Stimulated activated CD8-positive, alpha-beta memory T cell treated with anti-CD3 and anti-CD28 coated beads, Interleukin-7, amount 100 ng/mL, for 24 hours (primary cell): ENCODE data around the gene VAPB.

Experiments
- DNase-seq: peaks from one replicate; pipeline ENCODE4 v3.0.0-alpha.2; 2020; ENCODE audit warnings: low read depth

VAPB gene

DNA sequence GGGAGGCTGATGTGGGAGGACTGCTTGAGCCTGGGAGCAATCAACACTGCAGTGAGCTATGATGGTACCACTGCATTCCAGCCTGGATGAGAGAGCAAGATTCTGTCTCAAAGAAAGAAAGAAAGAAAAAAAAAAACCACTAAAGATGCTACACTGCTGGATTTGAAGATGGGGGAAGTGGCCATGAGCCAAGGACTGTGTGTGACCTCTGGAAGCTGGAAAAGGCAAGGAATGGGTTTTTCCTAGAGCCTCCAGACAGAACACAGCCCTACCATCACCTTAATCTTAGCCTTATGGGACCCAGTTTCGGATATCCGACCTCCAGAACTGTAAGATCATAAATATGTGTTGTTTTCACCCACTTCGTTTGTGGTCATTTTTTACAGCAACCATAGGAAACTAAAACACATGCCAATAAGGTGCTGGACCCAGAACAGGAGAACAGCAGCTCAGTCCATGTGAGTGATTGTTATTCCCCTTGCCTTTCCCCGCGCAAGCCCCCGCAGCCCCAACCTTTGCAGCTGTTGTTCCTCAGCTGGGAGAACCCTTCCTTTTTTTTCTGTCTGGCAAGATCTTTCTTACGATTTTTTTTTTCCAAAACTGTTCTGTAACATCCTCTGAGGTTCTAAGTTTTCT is 11.1 kb upstream of the VAPB start:
- DNase-seq = no peak

DNA sequence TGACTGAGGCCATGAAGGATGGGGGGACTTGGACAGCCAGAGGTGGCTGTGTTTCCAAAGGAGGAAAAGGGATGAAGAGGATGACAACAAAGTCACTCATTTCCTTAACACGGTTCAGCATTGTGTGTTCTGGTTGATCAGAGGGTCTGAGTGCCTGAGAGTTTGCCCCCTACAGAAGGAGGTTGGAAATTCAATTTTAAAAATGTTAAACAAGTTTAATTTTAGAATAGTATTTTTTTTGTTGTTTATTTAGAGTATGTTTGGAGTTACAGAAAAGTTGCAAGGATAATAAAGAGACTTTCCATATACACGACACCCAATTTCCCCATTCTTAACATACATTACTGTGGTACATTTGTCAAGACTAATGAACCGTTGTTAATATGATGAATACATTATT is 10.3 kb upstream of the VAPB start:
- no peak for DNase-seq

DNA sequence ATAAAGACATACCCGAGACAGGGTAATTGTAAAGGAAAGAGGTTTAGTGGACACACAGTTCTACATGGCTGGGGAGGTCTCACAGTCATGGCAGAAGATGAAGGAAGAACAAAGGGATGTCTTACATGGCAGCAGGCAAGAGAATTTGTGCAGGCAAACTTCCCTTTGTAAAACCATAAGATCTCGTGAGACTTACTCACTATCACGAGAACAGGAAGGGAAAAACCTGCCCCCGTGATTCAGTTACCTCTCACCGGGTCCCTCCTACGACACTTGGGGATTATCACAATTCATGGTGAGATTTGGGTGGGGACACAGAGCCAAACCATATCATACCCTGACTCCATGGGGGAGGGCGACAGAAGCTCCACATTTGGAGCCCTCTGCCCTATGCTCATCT is 7.4 kb upstream of the VAPB start:
- no peak for DNase-seq

DNA sequence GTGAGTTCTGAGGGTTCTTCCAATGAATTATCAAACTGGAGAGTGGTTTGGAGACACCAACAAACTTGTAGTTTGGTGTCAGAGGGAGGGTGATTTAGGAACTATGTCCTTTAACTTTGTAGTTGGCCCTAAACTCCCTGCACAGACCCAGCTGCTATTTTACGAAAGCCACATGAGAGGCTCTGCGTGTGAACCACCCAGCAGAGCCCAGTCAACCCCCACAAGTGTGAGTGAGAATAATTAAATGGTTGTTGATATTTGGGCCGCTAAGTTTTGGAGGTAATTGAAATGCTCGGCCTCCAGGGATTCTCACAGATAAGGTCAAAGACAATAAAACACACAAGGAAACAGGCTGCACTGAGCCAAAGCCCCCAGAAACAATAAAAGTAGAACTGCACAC is 6.9 kb upstream of the VAPB start:
- DNase-seq = no peak

DNA sequence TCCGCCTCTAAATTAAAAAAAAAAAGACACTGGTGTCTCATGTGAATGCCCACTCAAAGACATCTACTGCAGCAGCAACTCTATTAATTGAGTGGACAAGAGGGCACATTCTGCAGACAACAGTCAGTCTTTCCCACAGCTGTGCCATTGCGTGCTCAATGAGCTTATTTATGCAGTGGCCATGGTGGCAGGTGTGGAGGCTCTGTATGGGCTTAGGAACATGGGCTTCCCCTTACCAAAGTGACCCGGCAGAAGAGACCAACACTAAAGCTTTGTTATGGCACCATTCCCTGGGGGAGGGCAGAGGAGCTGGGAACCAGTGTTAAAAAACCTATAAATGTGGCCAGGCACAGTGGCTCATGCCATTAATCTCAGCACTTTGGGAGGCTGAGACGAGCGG is 4.2 kb upstream of the VAPB start:
- DNase-seq = no peak

DNA sequence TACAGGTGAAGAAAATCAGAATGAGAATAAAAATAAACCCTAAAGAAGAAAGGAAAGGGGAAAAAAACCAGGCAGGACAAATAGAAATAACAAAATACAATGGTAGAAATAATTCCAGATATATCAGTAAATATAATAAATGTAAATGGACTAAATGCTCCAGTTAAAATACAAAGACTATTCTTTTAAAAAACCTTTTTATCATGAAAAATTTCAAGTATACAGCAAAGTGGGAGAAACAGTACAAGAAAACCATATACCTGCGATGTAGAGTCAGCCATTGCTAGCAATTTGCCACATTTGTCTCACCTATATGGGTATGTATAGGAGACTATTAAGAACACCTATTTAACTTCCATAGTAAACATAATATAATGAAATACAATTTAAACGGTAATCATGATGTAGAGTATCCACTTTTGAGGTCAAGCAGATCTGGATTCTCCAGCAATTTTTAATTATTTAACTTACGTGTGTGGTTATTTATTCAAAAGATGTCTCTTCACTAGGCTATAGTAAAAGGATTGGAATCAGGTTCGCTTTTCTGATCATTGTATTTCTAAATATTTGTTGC is 914 bp upstream of the VAPB start:
- no peak for DNase-seq

DNA sequence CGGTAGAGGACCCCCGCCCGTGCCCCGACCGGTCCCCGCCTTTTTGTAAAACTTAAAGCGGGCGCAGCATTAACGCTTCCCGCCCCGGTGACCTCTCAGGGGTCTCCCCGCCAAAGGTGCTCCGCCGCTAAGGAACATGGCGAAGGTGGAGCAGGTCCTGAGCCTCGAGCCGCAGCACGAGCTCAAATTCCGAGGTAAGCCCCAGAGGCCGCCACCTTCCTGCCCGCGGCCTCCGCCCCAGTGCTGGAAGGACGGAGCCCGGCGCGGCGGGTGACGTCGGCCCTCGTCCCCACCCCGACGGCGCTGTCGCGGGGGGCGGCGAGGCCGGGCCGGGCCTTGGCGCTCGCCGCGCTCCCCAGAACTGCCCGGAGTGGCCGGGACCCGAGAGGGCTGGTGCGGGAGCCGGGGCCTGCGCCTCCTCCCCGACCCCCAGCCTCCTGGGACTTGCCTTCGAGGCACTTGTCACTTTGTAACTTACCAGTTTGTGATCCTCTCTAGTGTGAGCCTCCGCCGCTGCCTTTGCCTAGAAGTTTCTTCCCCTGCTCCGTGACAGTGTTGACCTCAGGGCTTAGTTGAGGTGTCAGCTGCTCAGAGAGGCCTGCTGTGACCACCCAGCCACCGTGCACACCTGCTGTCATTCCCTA is 417 bp downstream of the VAPB start:
- no peak for DNase-seq

DNA sequence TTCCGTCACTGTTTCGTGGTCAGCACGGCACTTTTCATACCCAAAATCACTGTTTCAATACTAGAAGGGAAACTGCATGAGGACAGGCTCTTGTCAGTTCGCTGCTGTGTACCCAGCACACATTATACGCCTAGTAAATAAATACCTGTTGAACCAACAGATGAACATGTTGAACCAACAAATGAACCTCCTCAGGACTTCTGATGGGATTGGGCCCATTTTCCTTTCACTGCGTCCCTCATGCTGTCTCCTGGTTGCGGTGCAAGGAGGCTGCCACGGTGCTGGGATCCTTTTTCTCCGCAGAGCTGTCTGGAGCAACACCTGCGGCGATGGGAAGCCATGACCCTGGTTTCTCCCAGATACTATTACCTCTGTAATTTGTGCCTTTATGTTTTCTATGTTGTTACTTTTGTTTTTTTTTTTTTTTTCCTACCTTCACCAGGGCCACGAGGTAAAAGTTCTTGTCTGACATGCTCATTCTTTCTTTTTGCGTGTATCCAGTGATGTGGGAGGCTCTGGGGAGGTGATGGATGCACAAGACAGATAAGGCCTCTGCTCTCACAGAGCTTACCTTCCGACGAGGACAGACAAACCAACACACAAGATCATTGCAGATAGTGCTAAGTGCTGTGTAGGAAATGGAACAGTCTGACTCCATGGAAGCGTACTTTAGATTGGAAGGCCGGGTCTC is 1.1 kb downstream of the VAPB start:
- no peak for DNase-seq

DNA sequence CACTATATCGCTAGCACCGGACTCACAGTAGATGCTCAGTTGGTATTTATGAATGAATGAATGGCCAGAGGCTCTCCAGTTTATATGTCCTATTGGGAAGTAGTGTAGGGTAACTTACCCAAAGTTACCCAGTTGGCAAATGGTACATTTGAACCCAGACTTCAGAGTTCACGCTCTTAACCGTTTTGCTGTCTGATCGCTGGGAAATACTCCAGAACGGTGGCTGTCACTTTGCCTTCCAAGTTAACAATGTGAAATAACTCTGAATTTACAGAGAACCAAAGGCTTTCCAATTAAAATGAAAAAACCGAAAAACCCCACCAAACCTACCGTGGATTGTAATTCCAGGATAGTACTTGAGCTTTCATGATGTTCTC is 1.6 kb downstream of the VAPB start:
- DNase-seq = no peak

DNA sequence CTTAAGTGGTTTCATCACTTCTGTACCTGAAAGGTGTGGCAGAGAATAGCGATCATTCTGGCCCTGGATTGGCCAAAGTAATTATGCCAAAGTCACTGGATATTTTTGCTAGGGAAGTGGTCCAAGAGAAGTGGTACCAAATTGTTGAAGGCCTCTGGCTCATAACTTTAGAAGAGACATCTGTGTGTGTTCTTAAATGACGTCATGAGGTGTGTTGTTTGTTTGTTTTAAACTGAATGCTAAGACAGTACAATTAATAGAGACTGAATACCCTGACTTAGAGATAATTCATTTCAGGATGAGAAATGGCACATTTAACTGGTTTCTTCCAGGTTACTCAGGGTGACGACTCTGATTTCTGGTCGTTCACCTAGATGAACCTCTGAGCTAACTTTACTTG is 3.3 kb downstream of the VAPB start:
- DNase-seq = no peak

DNA sequence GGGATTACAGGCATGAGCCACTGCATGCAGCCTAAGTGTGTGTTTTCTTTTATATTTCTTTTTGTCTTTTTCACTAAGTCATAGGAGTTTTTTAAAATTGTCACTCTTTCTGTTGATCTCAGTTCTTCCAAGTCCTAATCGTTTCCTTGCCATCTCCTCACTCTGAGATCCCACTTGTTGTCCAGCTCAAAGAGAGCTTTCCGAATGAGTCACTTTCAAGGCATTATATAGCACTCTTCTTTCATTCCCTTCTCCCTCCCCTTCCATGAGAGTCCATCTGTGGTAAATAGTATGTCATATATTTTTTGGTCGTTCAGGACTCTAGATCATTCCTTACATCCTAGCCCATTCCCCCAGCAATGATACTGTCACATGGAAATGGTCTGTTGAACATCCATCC is 4.3 kb downstream of the VAPB start:
- no peak for DNase-seq

DNA sequence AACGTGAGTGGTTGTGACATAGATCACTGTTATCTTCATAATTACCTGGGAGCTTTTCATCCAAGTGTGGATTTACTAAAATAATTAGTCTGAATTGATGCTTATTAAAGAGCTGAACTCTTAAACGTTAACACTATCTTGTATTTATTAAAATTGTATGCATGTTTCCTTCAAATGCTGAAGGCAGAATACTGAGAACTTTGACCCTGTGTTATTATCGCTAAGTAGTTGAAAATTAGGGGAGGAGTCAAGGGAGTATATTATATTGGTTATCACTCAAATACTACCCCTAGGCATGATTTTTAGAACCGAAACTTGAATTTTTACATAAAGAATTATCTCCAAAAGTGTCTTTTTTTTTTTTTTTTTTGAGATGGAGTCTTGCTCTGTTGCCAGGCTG is 5.8 kb downstream of the VAPB start:
- DNase-seq = no peak

DNA sequence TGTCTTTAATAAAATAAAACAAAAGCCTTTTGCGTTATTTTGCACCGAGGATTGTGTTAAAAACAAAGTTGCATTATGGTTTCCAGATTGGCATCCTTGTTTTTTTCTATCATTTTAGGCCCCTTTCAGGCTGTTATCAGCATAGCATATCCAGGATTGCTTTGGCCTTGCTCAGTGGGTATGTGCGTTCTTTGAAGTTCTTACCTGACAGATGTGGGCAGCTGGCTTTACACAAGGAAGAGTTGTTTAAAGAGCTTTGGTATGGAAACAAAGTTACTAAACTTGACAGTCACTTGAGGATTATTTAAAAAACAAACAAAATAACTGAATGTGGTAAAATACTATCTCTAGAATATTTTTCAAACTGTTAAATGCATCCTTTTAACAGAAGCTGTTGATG is 6.6 kb downstream of the VAPB start:
- no peak for DNase-seq

DNA sequence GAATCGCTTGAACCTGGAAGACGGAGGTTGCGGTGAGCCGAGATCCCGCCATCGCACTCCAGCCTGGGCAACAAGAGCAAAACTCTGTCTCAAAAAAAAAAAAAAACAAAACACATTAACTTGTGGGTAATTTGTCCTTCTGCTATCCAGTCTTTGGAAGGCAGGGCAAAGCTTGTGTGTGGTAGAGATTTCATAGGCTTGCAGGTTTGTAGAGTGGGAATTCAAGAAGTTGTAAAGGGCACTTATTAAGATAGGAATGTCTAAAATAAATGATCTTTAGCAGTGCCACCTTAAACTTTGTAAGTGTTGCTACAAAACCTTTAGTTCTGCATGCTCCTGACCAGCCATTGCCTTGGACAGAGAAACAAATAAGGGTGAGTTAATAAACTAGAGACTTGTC is 8.4 kb downstream of the VAPB start:
- DNase-seq = no peak

DNA sequence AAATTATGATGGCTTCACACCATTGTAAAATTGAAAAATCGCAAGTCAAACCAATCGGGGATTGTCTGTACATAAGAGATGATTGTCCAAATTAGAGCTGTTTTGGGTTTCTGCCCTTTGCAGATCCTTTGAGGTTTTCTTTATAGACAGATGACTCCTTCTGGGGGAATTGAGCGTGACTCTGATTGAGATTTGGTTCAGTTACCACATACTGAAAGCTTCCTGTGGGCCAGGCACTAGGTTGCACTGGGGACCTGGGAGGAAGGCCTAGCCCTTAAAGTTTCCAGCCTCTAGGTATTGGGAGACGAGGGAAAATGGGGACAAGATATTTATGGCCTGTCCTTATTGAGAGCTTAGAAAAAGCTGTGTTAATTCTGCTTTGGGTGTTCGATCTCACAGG is 9.2 kb downstream of the VAPB start:
- no peak for DNase-seq

DNA sequence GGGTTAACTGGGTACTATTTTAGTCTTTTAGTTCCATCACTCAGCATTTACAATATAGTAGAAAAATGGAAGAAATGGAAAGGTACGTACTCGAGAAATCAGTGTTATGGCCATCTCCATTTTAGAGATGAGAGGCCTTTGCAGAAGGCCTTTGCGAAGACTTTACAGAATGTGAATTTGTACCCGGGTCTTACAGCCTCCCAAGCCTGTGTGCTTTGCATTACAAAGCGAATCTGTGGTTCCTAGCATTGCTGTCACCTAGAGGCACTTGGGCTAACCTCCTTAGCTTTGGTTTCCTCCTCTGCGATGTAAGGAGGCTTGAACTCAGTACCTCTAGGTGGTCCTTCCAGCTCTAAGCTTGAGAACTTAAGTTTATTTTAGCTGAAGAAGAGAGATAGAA is 10.9 kb downstream of the VAPB start:
- no peak for DNase-seq

DNA sequence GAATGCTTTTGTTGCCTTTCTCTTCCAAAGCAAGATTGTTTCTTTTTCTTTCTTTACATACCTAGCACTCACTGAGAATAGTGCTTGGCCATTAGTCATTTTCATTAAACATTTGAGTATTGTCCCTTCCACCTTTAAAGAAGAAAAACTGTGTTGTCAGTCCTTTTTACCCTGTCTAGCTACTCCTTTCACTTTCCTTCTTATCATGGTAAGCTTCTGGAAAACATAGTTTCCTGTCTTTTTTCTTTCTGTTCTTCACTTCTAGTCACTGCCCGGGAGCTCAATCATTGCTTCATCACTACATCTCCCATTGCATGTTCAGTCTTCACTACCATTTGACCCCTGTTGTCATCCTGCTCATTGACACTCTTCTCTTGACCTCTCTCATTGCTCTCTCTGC is 12.1 kb downstream of the VAPB start:
- no peak for DNase-seq

DNA sequence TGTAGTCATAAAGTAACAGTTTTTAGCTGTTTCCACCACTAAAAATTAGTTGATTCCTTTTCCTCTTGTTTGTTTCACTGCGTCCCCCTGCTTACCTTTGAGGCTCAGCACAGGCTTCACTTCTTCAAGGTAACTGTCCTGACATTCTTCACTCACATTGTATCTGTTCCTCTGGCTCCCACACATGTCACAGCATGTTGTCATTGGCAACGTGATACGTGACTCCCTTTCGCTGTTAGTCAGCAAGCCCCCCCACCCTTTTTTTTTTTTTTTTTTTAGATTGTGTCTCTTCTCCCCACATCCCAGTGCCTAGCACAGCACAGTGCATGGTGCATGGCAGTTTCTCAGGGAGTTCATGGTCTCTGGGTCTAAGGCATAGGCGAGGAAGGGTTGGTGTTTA is 13.3 kb downstream of the VAPB start:
- DNase-seq = no peak

DNA sequence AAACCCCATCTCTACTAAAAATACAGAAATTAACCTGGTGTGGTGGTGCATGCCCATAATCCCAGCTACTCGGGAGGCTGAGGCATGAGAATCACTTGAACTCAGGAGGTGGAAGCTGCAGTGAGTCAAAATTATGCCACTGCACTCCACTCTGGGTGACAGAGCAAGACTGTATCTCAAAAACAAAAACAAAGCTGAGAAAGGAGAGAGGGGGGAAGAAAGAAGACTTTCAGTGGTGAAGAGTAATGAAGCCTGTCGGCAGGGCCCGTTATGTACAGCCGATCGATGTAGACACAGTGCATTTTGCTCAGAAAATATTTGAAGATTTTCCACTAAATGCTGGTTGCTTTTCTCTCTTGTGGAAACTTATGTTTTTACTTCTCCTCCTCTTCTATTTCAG is 13.8 kb downstream of the VAPB start:
- DNase-seq = no peak

DNA sequence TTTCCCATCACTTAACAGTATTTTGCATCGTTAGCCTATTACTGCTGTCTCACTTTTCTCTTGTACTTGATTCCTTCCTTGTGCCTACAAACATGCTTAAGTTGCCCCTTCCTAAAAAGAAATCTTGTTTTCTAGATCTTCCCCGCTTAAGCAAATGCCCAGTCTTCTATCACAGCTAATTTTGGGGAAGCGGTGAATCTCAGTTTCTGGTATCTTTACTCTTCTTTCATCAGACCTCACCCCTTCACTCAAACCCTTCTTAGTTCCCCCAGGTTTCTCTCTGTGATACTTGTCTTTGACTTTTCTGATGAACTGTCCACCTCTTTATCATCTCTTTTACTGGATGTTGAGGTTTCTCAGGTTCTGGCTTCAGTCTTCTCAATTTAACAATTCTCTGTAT is 14.2 kb downstream of the VAPB start:
- no peak for DNase-seq

DNA sequence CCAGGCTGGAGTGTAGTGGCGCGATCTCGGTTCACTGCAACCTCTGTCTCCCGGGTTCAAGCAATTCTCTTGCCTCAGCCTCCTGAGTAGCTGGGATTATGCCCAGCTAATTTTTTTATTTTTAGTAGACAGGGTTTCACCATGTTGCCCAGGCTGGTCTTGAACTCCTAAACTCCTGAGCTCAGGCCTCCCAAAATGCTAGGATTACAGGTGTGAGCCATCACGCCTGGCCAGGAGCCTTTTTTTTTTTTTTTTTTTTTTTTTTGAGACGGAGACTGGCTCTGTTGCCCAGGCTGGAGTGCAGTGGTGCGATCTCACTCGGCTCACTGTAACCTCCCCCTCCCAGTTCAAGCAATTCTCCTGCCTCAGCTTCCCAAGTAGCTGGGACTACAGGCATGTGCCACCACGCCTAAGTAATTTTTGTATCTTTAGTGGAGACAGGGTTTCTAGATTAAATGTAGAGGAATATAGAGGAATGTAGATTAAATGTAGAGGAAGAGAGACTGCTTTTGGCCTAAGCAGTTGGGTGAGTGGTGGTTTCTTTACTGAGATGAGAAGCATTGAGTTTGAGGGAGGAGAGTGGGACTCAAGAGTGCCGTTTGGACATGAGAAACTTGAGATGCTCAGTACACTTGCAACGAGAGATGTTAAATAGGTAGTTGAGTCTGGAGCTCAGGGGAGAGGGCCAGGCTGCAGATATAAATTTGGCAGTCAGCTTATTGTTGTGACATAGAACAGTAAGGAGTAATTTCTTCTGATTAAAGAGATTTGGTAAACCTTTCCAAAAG is 16.7 kb downstream of the VAPB start:
- DNase-seq = no peak

DNA sequence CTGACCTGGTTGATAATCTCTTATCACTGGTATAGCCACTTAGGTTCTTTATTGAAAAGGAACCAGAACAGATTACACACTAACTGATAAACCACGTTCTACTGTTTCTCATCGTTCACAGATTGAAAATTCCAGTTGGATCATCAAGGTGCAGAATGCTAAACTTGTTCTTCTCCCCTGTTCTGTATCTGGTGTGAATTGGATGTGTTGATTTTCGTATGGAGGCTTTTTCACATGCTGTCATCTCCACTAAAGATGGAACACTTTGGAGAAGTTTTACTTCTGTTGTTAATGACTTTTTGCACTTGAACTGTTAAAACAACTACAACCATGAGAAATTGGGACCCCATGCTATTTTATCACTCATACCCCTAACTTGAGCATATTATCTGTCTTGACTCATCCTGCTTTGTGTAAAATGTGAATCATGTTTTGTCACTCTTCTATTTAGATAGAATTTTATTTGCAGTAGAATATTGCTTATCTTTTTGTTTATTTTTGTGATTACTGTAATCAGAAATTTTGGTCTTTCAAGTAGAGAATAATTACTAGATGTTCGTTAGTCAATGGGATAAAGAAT is 17.5 kb downstream of the VAPB start:
- DNase-seq = no peak
